Measurements from ENCODE around the gene MOK.

GRCh38 chr14:102333390-102333789, 28.4 kb upstream of the MOK start:
- no peak for TF ChIP-seq CTCF (IDR thresholded peaks at IDR 0.05)
- no peak for TF ChIP-seq POLR2A (IDR thresholded peaks at IDR 0.05)

Data from vagina (tissue), 2 donors.